ENCODE results near the gene RIN3. TPM values are rescaled to one million over a fixed set of nuclear protein-coding genes. Genes with fewer than 3 reads are reported as not detected.

Gene RIN3
- total RNA-seq, 1 donor: 7.2 TPM

- TF ChIP-seq CTCF (IDR thresholded peaks at IDR 0.05; ENCODE audit: insufficient read depth, low read length): no peak
- H3K4me3 ChIP-seq (ENCODE audit: low read depth, low read length): no peak overlapping the region
- DNase-seq (ENCODE audit: low read depth): no peak
Observed at GRCh38 chr14:92737206-92737605, 223.6 kb downstream of the RIN3 start.

- DNase-seq (ENCODE audit: low read depth): no peak
- TF ChIP-seq CTCF (IDR thresholded peaks at IDR 0.05; ENCODE audit: insufficient read depth, low read length): no peak
- no peak overlapping the region for H3K4me3 ChIP-seq (ENCODE audit: low read depth, low read length)
Observed at GRCh38 chr14:92737619-92738188, 224.1 kb downstream of the RIN3 start.

Other genes starting within 250 kb of the RIN3 start
- gene SLC24A4, start 190.6 kb upstream of the RIN3 start, total RNA-seq (ENCODE audit: low replicate concordance): 0.08 TPM in 1 of 2 replicates, not detected in the other
- gene LGMN, start 234.8 kb downstream of the RIN3 start, total RNA-seq (ENCODE audit: low replicate concordance): 28.6 and 44.0 TPM in 2 replicates